Neuronal stem cell (in vitro differentiated cells): ENCODE results near the gene SHISAL1.
A peak's percentile ranks its signal among the peaks of the same experiment; 100 is the strongest.

Source experiments
- DNase-seq: peaks from one replicate; pipeline ENCODE4 v3.0.0-alpha.2; 2013; ENCODE audit warnings: low spot score
- H2AFZ ChIP-seq: one replicate; pipeline ENCODE4 v1.6.1; 2013; ENCODE audit warnings: mild to moderate bottlenecking, low read length, inconsistent platforms
- H2AK5ac ChIP-seq: 2 replicates; pipeline ENCODE4 v1.6.1; 2013; ENCODE audit warnings: low read depth, mild to moderate bottlenecking, inconsistent platforms, low read length, moderate library complexity, mixed read lengths
- H2BK120ac ChIP-seq: 2 replicates; pipeline ENCODE4 v1.6.1; 2013; ENCODE audit warnings: low read depth, mild to moderate bottlenecking, inconsistent platforms, low read length, moderate library complexity, mixed read lengths
- H2BK12ac ChIP-seq: one replicate; pipeline ENCODE4 v1.6.1; 2013; ENCODE audit warnings: low read length, inconsistent platforms
- H2BK15ac ChIP-seq: 2 replicates; pipeline ENCODE4 v1.6.1; 2013; ENCODE audit warnings: mild to moderate bottlenecking, low read length, inconsistent platforms, mixed read lengths
- H2BK5ac ChIP-seq: one replicate; pipeline ENCODE4 v1.6.1; 2013; ENCODE audit warnings: inconsistent platforms, mild to moderate bottlenecking, low read length, moderate library complexity
- H3K14ac ChIP-seq: one replicate; pipeline ENCODE4 v1.6.1; 2013; ENCODE audit warnings: low read length, inconsistent platforms
- H3K18ac ChIP-seq: 2 replicates; pipeline ENCODE4 v1.6.1; 2013; ENCODE audit warnings: low read length, inconsistent platforms
- H3K23ac ChIP-seq: 2 replicates; pipeline ENCODE4 v1.6.1; 2013; ENCODE audit warnings: low read depth, mild to moderate bottlenecking, mixed read lengths, low read length, inconsistent platforms; ENCODE audit not compliant: poor library complexity
- H3K27ac ChIP-seq: replicated peaks from 3 replicates; pipeline ENCODE4 v1.5.1; 2013; ENCODE audit warnings: low read length, inconsistent platforms
- H3K27me3 ChIP-seq, 3 experiments: 2 replicates each; pipeline ENCODE4 v1.6.1; 2013; ENCODE audit warnings: low read length in 3 of 3, mild to moderate bottlenecking in 2 of 3, inconsistent platforms in 1 of 3, low read depth in 1 of 3, mixed read lengths in 1 of 3, moderate library complexity in 1 of 3; ENCODE audit not compliant: control insufficient read depth in 3 of 3, insufficient read depth in 3 of 3
- H3K36me3 ChIP-seq, 2 donors: replicated peaks in 1 of 2; 2 replicates each; pipeline ENCODE4 v1.6.1; 2013; ENCODE audit warnings: low read length in 2 of 2; ENCODE audit not compliant: control insufficient read depth in 2 of 2, insufficient read depth in 2 of 2
- H3K4ac ChIP-seq: 2 replicates; pipeline ENCODE4 v1.6.1; 2013; ENCODE audit warnings: inconsistent platforms, mild to moderate bottlenecking, low read length, moderate library complexity
- H3K4me1 ChIP-seq, 2 donors: 1 replicate in 1 of 2; 2 replicates in 1 of 2; pipeline ENCODE4 v1.6.1; 2013; ENCODE audit warnings: low read length in 2 of 2, low read depth in 1 of 2; ENCODE audit not compliant: control insufficient read depth in 2 of 2, insufficient read depth in 1 of 2
- H3K4me2 ChIP-seq: one replicate; pipeline ENCODE4 v1.6.1; 2013; ENCODE audit warnings: mild to moderate bottlenecking, low read length, inconsistent platforms; ENCODE audit not compliant: insufficient read depth, poor library complexity, severe bottlenecking
- H3K4me3 ChIP-seq, 2 donors: 2 replicates each; pipeline ENCODE4 v1.5.1; 2013; ENCODE audit warnings: low read length in 2 of 2, mild to moderate bottlenecking in 2 of 2, inconsistent platforms in 1 of 2, moderate library complexity in 1 of 2
- H3K79me1 ChIP-seq: one replicate; pipeline ENCODE4 v1.6.1; 2013; ENCODE audit warnings: low read depth, mild to moderate bottlenecking, inconsistent platforms, low read length, moderate library complexity
- H3K9ac ChIP-seq: one replicate; pipeline ENCODE4 v1.6.1; 2013; ENCODE audit warnings: mild to moderate bottlenecking, low read depth, low read length, inconsistent platforms; ENCODE audit not compliant: poor library complexity
- H3K9me3 ChIP-seq, 2 donors: replicated peaks in 1 of 2; 2 replicates each; pipeline versions ENCODE3 to v1.6.1; 2013; ENCODE audit warnings: low read length in 2 of 2, mild to moderate bottlenecking in 2 of 2, inconsistent platforms in 1 of 2, low read depth in 1 of 2, mixed read lengths in 1 of 2, moderate library complexity in 1 of 2; ENCODE audit not compliant: control insufficient read depth in 2 of 2, insufficient read depth in 1 of 2
- H4K8ac ChIP-seq: one replicate; pipeline ENCODE4 v1.6.1; 2013; ENCODE audit warnings: low read depth, mild to moderate bottlenecking, inconsistent platforms, low read length, moderate library complexity
- H4K91ac ChIP-seq: one replicate; pipeline ENCODE4 v1.6.1; 2013; ENCODE audit warnings: low read length, low read depth, mild to moderate bottlenecking, inconsistent platforms; ENCODE audit not compliant: poor library complexity
- WGBS, 2 donors: extraction: QIAGEN DNeasy Blood & Tissue Kit; methylation state at CpG; one replicate each; pipeline ENCODE4 v1.1.7; 2013; ENCODE audit warnings: missing lambda C conversion rate in 2 of 2, mixed read lengths in 1 of 2; ENCODE audit not compliant: insufficient read length in 2 of 2, insufficient replicate concordance in 1 of 2; ENCODE audit errors: extremely low coverage in 2 of 2; 5-methylcytosine and 5-hydroxymethylcytosine counted together

SHISAL1 gene

DNA sequence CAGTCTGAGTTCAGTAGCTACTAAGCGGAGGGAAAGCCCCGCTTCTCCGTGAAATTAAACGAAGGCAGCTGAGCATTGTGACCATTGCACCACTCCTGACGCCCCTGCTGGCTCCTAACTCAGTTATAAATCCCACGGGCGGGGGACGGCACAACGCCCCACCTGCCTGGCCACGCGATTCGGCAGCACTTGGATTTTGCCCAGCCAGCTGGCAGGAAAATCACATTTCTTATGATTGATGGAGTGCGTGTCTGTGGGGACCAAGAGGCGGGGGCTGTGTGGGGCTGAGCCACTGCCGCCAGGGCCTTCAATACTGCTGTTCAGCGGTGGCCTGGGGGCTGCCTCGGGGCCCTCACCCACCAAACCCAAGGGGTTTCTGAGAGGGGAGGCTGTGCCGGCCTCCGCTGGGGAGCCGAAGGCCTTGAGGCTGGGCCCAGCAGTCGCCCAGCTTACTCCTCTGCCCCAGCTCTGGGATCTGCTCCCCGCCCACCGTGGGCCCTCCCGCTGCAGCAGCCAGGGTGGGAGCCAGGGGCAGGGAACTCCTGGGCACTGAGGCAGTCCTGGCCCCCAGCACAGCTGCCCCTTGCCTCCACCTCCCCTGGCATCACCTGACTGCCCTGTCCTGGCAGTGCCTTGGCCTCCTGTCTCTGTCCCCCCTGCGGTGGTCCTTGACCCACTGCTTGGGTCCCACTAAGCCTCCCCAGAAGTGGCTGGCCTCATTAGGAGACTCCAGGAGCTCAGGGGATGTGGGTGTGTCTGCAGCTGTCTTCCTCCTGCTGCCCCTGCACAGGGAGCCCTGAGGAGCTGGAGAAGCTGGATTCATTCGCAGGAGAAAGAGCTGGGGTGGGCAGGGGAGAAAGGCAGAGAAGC is 30.7 kb downstream of the SHISAL1 start:
- H3K9ac ChIP-seq, result peak overlapping the region; percentile 74
- H3K4me3 ChIP-seq, result no peak overlapping the region
- H4K8ac ChIP-seq, result peak overlapping the region; percentile 8
- H3K4ac ChIP-seq, result no peak overlapping the region
- no peaks in the 10 kb centered on the region for H3K79me1 ChIP-seq
- no CpG with 5 or more reads among the region's 26 CpGs for WGBS, 2 donors
- no peak overlapping the region for H2AFZ ChIP-seq
- no peak overlapping the region for H2BK120ac ChIP-seq
- no peaks in the 10 kb centered on the region for H3K9me3 ChIP-seq
- no peak for DNase-seq
- no peak overlapping the region for H3K27ac ChIP-seq
- no peak overlapping the region for H2BK12ac ChIP-seq
- no peak overlapping the region for H3K14ac ChIP-seq
- peak overlapping the region; percentile 73 for H2BK15ac ChIP-seq
- peak overlapping the region; percentile 19 for H3K23ac ChIP-seq
- H3K36me3 ChIP-seq, result no peaks in the 10 kb centered on the region
- no peak overlapping the region for H3K4me2 ChIP-seq
- peak overlapping the region; percentile 41 for H4K91ac ChIP-seq
- peaks cover 19 to 31% of the 10 kb centered on the region in 2 donors for H3K4me1 ChIP-seq
- H3K27me3 ChIP-seq, result no peaks in the 10 kb centered on the region
- H2BK5ac ChIP-seq, result peak overlapping the region; percentile 79
- H2AK5ac ChIP-seq, result peak overlapping the region; percentile 95
- peak overlapping the region; percentile 91 for H3K18ac ChIP-seq

DNA sequence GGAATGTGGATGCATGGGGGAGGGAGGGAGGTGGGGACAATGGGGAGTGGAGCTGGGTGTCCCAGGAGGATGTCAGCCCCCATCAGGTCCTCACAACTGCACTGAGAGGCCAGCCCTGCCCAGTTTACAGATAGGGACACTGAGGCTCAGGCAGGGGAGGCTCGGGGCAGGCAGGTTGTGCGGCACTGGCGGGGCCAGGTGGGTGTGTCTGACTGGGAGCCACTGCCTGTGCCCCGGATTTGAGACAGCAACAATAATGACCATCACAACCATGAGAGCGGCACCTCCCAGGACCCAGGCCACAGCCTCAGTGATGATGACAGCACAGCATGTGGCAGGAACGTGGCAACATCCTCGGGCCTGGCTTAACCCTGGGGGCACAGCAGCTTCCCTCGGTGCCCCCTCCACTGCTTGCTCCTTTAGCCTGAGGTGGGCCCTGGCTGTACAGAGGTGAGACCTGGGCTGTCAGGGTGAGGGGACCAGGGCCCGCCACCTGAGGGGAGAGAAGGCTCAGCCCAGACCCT is 32.0 kb downstream of the SHISAL1 start:
- Histone ChIP-seq H4K8ac (peak overlapping the region; percentile 77), H3K4me2 (no peak overlapping the region), H2AK5ac (peak overlapping the region; percentile 96), H3K4me3 (no peak overlapping the region), H2BK120ac (peak overlapping the region; percentile 47), H3K23ac (peak overlapping the region; percentile 66), H4K91ac (no peak overlapping the region), H3K9ac (peak overlapping the region; percentile 50), H3K4ac (no peak overlapping the region), H3K27me3 (no peaks in the 10 kb centered on the region), H2BK12ac (peak overlapping the region; percentile 96), H2AFZ (no peak overlapping the region), H3K18ac (peak overlapping the region; percentile 84), H2BK5ac (no peak overlapping the region), H3K9me3 (no peaks in the 10 kb centered on the region), H3K14ac (no peak overlapping the region), H2BK15ac (peak overlapping the region; percentile 79), H3K79me1 (no peaks in the 10 kb centered on the region), H3K4me1 (peaks cover 29 to 35% of the 10 kb centered on the region in 2 donors), H3K36me3 (no peaks in the 10 kb centered on the region), H3K27ac (no peak overlapping the region)
- DNase-seq, result no peak
- no CpG with 5 or more reads among the region's 9 CpGs for WGBS, 2 donors

DNA sequence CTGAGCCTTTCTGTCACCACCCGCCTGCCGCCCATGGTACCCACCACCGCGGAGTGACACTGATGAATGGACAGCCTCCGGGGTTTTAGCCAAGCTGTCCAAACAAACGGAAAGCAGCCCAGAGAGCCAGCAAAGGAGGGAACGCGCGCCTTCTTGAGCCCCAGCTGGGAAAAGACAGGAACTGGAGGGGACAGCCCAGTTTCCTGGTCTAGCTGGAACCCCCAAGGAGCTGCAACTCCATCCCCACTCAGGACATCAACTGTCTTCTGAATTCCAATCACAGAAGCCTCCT is 33.7 kb downstream of the SHISAL1 start:
- Histone ChIP-seq H3K4me2 (no peak overlapping the region), H2BK12ac (peak overlapping the region; percentile 96), H2BK5ac (peak overlapping the region; percentile 87), H3K4me3 (no peak overlapping the region), H3K9me3 (no peaks in the 10 kb centered on the region), H4K91ac (peak overlapping the region; percentile 9), H3K23ac (peak overlapping the region; percentile 56), H4K8ac (no peak overlapping the region), H3K9ac (no peak overlapping the region), H3K79me1 (no peaks in the 10 kb centered on the region), H3K36me3 (no peaks in the 10 kb centered on the region), H3K4me1 (peaks cover 31 to 33% of the 10 kb centered on the region in 2 donors), H3K14ac (no peak overlapping the region), H2AFZ (no peak overlapping the region), H3K4ac (no peak overlapping the region), H3K18ac (peak overlapping the region; percentile 90), H2AK5ac (peak overlapping the region; percentile 96), H2BK15ac (peak overlapping the region; percentile 97), H3K27me3 (no peaks in the 10 kb centered on the region), H2BK120ac (peak overlapping the region; percentile 22), H3K27ac (no peak overlapping the region)
- no peak for DNase-seq
- no CpG with 5 or more reads among the region's 9 CpGs for WGBS, 2 donors

GRCh38 chr22:44278243-44279068 is 34.3 kb downstream of the SHISAL1 start:
- Histone ChIP-seq H2BK120ac (peak overlapping the region; percentile 78), H3K23ac (peak overlapping the region; percentile 56), H3K9me3 (no peaks in the 10 kb centered on the region), H2AK5ac (peak overlapping the region; percentile 96), H4K8ac (no peak overlapping the region), H2BK12ac (peak overlapping the region; percentile 96), H3K36me3 (no peaks in the 10 kb centered on the region), H3K4me1 (peaks cover 31 to 33% of the 10 kb centered on the region in 2 donors), H2BK15ac (peak overlapping the region; percentile 97), H3K4ac (no peak overlapping the region), H3K4me3 (no peak overlapping the region), H2AFZ (no peak overlapping the region), H3K9ac (no peak overlapping the region), H3K79me1 (no peaks in the 10 kb centered on the region), H4K91ac (peak overlapping the region; percentile 9), H3K4me2 (no peak overlapping the region), H3K27me3 (no peaks in the 10 kb centered on the region), H2BK5ac (peak overlapping the region; percentile 87), H3K14ac (no peak overlapping the region), H3K18ac (peak overlapping the region; percentile 90), H3K27ac (no peak overlapping the region)
- no CpG with 5 or more reads among the region's 17 CpGs for WGBS, 2 donors
- DNase-seq, result no peak
